HFFc6 (cell line): ENCODE data around the gene TSSK3. TPM values are rescaled to one million over a fixed set of nuclear protein-coding genes. Genes with fewer than 3 reads are reported as not detected.

Source experiments
- DNase-seq: peaks from one replicate; pipeline ENCODE4 v3.0.0-alpha.2; 2018
- H3K27ac Mint-ChIP-seq: 2 replicates; pipeline ENCODE4 v1.8.0; 2020; ENCODE audit warnings: mild to moderate bottlenecking, mixed read lengths
- H3K27me3 Mint-ChIP-seq: 2 replicates; pipeline ENCODE4 v1.8.0; 2021; ENCODE audit warnings: mild to moderate bottlenecking, moderate library complexity, mixed read lengths; ENCODE audit not compliant: insufficient read depth
- H3K36me3 Mint-ChIP-seq: 2 replicates; pipeline ENCODE4 v1.8.0; 2021; ENCODE audit warnings: low read depth, mixed read lengths
- H3K4me1 Mint-ChIP-seq: 2 replicates; pipeline ENCODE4 v1.8.0; 2020; ENCODE audit warnings: low read depth, mixed read lengths
- H3K4me3 Mint-ChIP-seq: 2 replicates; pipeline ENCODE4 v1.8.0; 2020; ENCODE audit warnings: mild to moderate bottlenecking, moderate library complexity, mixed read lengths
- H3K9me3 Mint-ChIP-seq: 2 replicates; pipeline ENCODE4 v1.8.0; 2020; ENCODE audit warnings: mild to moderate bottlenecking, mixed read lengths
- total RNA-seq, 6 experiments: library from RNA; stranded (reverse); fragmentation: NEBNext Ultra II Directional; extraction: Animal tissue kit (Norgen Biotek cat#: 25700); gene quantifications; 2 replicates in 1 of 6; 3 replicates in 5 of 6; pipeline ENCODE4 v1.2.3, GENCODE V29; 2021
- TF ChIP-seq, protein P1 (sequence below): fragments of 200-600 bp; sonication (generic); IDR thresholded peaks from 2 replicates; pipeline ENCODE4 v1.5.0; 2021; ENCODE audit warnings: antibody characterized with exemption, mild to moderate bottlenecking

Gene TSSK3
- total RNA-seq, 6 experiments from 2014 or later = 0.38 to 1.2 (median 0.72) TPM

DNA sequence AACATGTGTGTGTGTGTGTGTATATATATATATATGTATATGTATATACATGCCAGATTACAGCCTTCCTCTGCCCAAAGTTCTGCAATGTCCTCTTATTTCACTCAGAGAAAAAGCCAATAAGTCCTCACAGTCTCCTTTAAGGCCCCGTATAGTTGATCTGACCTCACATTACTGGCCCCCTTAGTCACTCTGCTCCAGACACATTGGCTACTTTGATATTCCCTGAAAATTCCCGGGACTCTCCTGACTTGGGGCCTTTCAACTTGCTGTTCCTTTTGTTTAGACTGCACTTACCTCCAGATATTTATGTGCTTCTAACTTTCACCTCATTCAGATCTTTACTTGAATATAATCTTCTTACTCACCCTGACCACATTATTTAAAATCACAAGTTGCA lies 36.1 kb downstream of the TSSK3 start:
- Mint-ChIP-seq H3K4me3 (no peak overlapping the region), H3K36me3 (peaks cover 8% of the 10 kb centered on the region; the same call in 1 of the 2 replicates)
- peak; percentile 24 for DNase-seq

DNA sequence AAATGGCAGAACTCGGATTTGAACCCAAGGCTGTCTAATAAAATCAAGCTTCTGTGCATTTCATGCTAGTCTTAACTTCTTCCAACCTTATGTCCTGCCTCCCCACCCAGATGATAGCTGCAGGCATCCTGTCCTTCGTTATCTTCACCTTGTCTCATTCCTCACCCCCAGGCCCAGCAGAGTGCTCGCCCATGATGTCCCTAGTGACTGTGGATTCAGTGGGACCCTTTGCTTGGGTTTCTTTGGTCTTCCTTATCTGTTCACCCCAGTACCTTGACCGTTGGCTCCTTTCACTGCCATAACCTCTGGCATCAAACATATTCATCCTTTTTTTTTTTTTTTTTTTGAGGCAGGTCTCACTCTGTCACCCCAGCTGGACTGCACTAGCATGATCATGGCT lies 37.5 kb downstream of the TSSK3 start:
- Mint-ChIP-seq H3K4me3 (no peak overlapping the region), H3K27me3 (no peaks in the 10 kb centered on the region; the same call in 1 of the 2 replicates), H3K36me3 (no peaks in the 10 kb centered on the region), H3K9me3 (no peaks in the 10 kb centered on the region), H3K27ac (no peak overlapping the region), H3K4me1 (peaks cover 29% of the 10 kb centered on the region)
- TF ChIP-seq, protein P1, sequence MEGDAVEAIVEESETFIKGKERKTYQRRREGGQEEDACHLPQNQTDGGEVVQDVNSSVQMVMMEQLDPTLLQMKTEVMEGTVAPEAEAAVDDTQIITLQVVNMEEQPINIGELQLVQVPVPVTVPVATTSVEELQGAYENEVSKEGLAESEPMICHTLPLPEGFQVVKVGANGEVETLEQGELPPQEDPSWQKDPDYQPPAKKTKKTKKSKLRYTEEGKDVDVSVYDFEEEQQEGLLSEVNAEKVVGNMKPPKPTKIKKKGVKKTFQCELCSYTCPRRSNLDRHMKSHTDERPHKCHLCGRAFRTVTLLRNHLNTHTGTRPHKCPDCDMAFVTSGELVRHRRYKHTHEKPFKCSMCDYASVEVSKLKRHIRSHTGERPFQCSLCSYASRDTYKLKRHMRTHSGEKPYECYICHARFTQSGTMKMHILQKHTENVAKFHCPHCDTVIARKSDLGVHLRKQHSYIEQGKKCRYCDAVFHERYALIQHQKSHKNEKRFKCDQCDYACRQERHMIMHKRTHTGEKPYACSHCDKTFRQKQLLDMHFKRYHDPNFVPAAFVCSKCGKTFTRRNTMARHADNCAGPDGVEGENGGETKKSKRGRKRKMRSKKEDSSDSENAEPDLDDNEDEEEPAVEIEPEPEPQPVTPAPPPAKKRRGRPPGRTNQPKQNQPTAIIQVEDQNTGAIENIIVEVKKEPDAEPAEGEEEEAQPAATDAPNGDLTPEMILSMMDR = no peak
- DNase-seq = no peak

More for the DNA sequence above, 36.1 kb downstream of the TSSK3 start:
- TF ChIP-seq, protein P1 = no peak
- H3K27ac Mint-ChIP-seq = peak overlapping the region; percentile 43
- peaks cover 32% of the 10 kb centered on the region for H3K4me1 Mint-ChIP-seq
- H3K27me3 Mint-ChIP-seq = no peaks in the 10 kb centered on the region; the same call in 1 of the 2 replicates
- no peaks in the 10 kb centered on the region for H3K9me3 Mint-ChIP-seq

GRCh38 chr1:32400876-32401631 lies 38.7 kb downstream of the TSSK3 start:
- Mint-ChIP-seq H3K27ac (peak overlapping the region; percentile 77), H3K4me3 (peak overlapping the region; percentile 38), H3K9me3 (no peaks in the 10 kb centered on the region), H3K27me3 (no peaks in the 10 kb centered on the region; the same call in 1 of the 2 replicates), H3K4me1 (peaks cover 28% of the 10 kb centered on the region), H3K36me3 (no peaks in the 10 kb centered on the region)
- peak; percentile 89 for DNase-seq
- TF ChIP-seq, protein P1 = peak; percentile 88

DNA sequence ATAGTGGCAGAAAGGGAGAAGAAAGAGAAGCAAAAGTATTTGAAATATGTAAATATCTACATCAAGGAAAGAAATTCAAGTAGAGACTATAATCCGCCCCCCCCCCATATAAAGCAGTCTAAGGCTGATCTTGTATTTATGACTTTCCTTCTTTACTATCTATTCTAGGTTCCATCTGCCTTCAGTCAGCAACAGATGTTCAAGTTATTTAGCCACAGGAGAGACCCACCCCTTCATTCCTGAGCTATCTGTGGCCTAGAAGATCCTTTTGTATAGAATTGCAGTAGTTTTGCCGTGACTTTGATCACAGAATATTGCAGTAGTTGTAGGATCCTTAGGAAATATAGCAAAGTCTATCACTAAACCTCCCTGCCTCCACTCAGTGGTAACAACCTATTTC lies 42.6 kb downstream of the TSSK3 start:
- TF ChIP-seq, protein P1 = no peak
- H3K27me3 Mint-ChIP-seq = peaks cover 3% of the 10 kb centered on the region
- H3K27ac Mint-ChIP-seq = no peak overlapping the region
- DNase-seq = no peak
- H3K4me3 Mint-ChIP-seq = no peak overlapping the region
- H3K36me3 Mint-ChIP-seq = no peaks in the 10 kb centered on the region
- H3K4me1 Mint-ChIP-seq = peaks cover 16% of the 10 kb centered on the region
- no peaks in the 10 kb centered on the region for H3K9me3 Mint-ChIP-seq

DNA sequence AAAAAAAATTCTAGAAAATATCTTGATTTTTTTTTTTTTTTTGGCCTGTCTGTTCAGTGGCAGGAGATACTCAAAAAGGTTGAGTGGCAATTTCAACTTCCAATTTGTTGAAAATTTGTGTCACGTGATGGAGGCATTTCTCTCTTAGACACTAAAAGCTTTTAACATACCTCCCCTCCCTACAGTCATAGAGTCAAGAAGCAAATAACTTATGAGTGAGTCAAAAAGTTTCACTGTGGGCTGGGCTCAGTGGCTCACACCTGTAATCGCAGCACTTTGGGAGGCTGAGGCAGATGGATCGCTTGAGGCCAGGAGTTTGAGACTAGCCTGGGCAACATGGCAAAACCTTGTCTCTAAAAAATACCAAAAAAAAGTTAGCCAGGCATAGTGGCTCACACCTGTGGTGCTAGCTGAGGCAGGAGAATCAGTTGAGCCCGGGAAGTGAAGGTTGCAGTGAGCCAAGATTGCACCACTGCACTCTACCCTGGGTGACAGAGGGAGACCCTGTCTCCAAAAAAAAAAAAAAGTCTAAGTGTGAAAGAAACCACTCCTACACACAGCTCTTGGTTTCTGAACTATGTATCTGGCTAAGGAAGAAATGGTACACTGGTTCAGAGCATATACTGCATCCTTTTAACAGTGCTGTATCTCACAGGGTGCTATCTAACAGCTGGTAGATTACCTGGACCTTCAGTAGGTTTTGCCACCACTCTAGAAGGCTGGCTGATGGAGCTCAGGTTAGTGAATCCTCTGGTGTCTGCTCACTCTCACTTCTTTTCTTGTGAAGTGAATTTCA lies 43.5 kb downstream of the TSSK3 start:
- Mint-ChIP-seq H3K4me1 (peaks cover 11% of the 10 kb centered on the region), H3K4me3 (no peak overlapping the region), H3K36me3 (no peaks in the 10 kb centered on the region), H3K27ac (no peak overlapping the region), H3K27me3 (peaks cover 3% of the 10 kb centered on the region), H3K9me3 (no peaks in the 10 kb centered on the region)
- TF ChIP-seq, protein P1 = no peak
- no peak for DNase-seq
